ENCODE measurements around the gene NRXN2. TPM values are rescaled to one million over a fixed set of nuclear protein-coding genes. Genes with fewer than 3 reads are reported as not detected.

Gene NRXN2
- total and polyA plus RNA-seq, 2 of the 13 experiments (the other 11 are each of a cell fraction or from before 2014, with no cell fraction given): not detected

DNA sequence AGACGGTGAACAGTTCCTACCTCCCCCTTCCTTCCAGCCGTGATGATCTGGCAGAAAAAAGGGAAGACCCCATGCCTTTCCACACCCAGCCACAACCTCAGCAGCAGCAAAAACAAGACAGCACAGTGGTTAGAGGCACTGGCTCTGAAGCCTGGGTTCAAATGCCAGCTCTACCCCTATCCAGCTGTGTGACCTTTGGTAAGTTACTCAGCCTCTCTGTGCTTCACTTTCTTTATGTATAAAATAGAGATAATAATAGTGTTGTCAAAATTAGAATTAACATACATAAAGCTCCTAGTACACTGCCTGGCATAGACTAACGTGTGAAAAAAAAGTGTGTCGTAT, 4.2 kb downstream of the NRXN2 start:
- H3K4me2 ChIP-seq (ENCODE audit: low read depth, low read length): no peak overlapping the region
- no peak overlapping the region for H3K4me3 ChIP-seq (replicated peaks in 1 of 3; ENCODE audit: insufficient read depth in 1 of 3, low read depth in 2 of 3, low read length in 3 of 3)
- FAIRE-seq (no peak), ATAC-seq (no peak), DNase-seq (ENCODE audit: low spot score) (no peak)
- intact Hi-C loops (cut with micrococcal nuclease; ENCODE audit: unreplicated experiment) (no loop called here), in situ Hi-C loops (cut with HindIII; ENCODE audit: extremely low pct_ligation_motif_present, low pct_unique_long_range_greater_than_20kb) (no loop called here)
- POLR2A ChIA-PET: no interaction called here
- no peaks in the 10 kb centered on the region for H3K9me3 ChIP-seq (ENCODE audit: low read length)
- no peak overlapping the region for H3K27ac ChIP-seq (ENCODE audit: extremely low read length, insufficient read depth, low read length)
- WGBS (ENCODE audit: low lambda C conversion rate): 16% methylated on average over 4 of the region's 4 CpGs
- peaks cover 7 to 76% of the 10 kb centered on the region in 2 experiments; a peak in 4 of 5 replicates for H3K27me3 ChIP-seq (ENCODE audit: control insufficient read depth in 1 of 2, insufficient read depth in 2 of 2, low read length in 2 of 2)
- no peaks in the 10 kb centered on the region for H4K20me1 ChIP-seq (ENCODE audit: insufficient read depth, low read length)
- peaks cover 5% of the 10 kb centered on the region for H3K4me1 ChIP-seq (ENCODE audit: insufficient read depth, low read length)
- TF ChIP-seq NR1H2 (CRISPR knock-in tag; IDR thresholded peaks at IDR 0.05; ENCODE audit: borderline replicate concordance, low read depth) (no peak), ZNF510 (CRISPR knock-in tag; IDR thresholded peaks at IDR 0.05; ENCODE audit: low read depth) (no peak), ZNF768 (CRISPR knock-in tag; IDR thresholded peaks at IDR 0.05) (peak; percentile 83), KMT2B (CRISPR knock-in tag; IDR thresholded peaks at IDR 0.05) (no peak), ZNF556 (CRISPR knock-in tag; IDR thresholded peaks at IDR 0.05; ENCODE audit: borderline replicate concordance) (no peak)
- no peaks in the 10 kb centered on the region for H3K79me2 ChIP-seq (ENCODE audit: insufficient read depth, low read length)
- BruUV-seq (replicated peaks): no TSS peak
- no peak overlapping the region for H2AFZ ChIP-seq (ENCODE audit: low read length)
- H3K9ac ChIP-seq (ENCODE audit: insufficient read depth, low read depth, low read length): no peak overlapping the region
- no peaks in the 10 kb centered on the region for H3K36me3 ChIP-seq (replicated peaks in 1 of 2; ENCODE audit: control insufficient read depth in 1 of 2, insufficient read depth in 2 of 2, low read length in 2 of 2)
- CTCF ChIA-PET (ENCODE audit: low intra/inter-chr PET ratio, low total read pairs): no interaction called here

DNA sequence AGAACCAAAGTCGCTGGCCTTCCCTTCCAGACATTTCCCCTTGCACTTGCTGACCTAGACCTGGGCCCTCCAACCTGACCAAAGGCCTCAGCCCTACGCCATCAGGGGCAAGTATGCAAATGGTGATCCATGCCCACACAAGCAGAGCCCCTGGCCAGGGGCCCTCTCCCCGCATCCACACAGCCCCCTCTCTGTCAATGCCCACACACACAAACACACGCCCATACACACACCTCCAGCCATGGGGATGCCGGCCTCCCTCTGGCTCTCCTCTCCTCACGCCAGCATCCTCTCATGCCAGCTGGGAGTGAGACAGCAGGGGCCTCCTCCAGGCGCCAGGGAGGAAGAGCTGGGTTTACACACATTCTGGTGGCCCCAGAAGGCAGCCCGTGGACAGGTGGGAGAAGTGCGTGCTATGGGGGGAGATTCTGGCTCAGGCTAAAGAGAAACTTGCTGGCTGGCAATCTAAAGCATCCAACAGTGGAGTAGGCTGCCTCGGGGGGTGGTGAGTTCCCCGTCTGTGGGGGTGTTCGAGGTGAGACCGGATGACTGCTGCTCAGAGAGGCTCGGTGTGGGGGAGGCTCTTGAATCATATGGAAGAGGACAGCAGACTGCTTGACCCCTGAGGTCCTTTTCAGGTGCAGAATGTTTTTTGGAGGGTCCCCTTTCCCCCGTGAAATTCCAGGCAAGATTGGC, 4.8 kb downstream of the NRXN2 start:
- TF ChIP-seq, protein P1, sequence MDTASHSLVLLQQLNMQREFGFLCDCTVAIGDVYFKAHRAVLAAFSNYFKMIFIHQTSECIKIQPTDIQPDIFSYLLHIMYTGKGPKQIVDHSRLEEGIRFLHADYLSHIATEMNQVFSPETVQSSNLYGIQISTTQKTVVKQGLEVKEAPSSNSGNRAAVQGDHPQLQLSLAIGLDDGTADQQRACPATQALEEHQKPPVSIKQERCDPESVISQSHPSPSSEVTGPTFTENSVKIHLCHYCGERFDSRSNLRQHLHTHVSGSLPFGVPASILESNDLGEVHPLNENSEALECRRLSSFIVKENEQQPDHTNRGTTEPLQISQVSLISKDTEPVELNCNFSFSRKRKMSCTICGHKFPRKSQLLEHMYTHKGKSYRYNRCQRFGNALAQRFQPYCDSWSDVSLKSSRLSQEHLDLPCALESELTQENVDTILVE (CRISPR knock-in tag; IDR thresholded peaks at IDR 0.05): no peak
- TF ChIP-seq ZNF431 (CRISPR knock-in tag; IDR thresholded peaks at IDR 0.05; ENCODE audit: borderline replicate concordance, low read depth): no peak
- no peak for TF ChIP-seq CBX1 (IDR thresholded peaks at IDR 0.05; ENCODE audit: low read depth)
- no peak for TF ChIP-seq ZNF773 (CRISPR knock-in tag; IDR thresholded peaks at IDR 0.05; ENCODE audit: borderline replicate concordance)
- no peak for TF ChIP-seq ZNF782 (CRISPR knock-in tag; IDR thresholded peaks at IDR 0.05; ENCODE audit: borderline replicate concordance)
- no peak for TF ChIP-seq ONECUT2 (CRISPR knock-in tag; IDR thresholded peaks at IDR 0.05)
- BruUV-seq (replicated peaks): no TSS peak
- Histone ChIP-seq H3K27ac (ENCODE audit: extremely low read length, insufficient read depth, low read length) (no peak overlapping the region), H3K79me2 (ENCODE audit: insufficient read depth, low read length) (no peaks in the 10 kb centered on the region), H3K4me3 (replicated peaks in 1 of 3; ENCODE audit: insufficient read depth in 1 of 3, low read depth in 2 of 3, low read length in 3 of 3) (no peak overlapping the region), H3K4me2 (ENCODE audit: low read depth, low read length) (no peak overlapping the region), H3K36me3 (replicated peaks in 1 of 2; ENCODE audit: control insufficient read depth in 1 of 2, insufficient read depth in 2 of 2, low read length in 2 of 2) (no peaks in the 10 kb centered on the region), H3K9ac (ENCODE audit: insufficient read depth, low read depth, low read length) (no peak overlapping the region), H2AFZ (ENCODE audit: low read length) (no peak overlapping the region), H3K27me3 (ENCODE audit: control insufficient read depth in 1 of 2, insufficient read depth in 2 of 2, low read length in 2 of 2) (peaks cover 7 to 77% of the 10 kb centered on the region in 2 experiments; a peak in 4 of 5 replicates), H3K4me1 (ENCODE audit: insufficient read depth, low read length) (no peaks in the 10 kb centered on the region), H4K20me1 (ENCODE audit: insufficient read depth, low read length) (no peaks in the 10 kb centered on the region), H3K9me3 (ENCODE audit: low read length) (no peaks in the 10 kb centered on the region)
- DNase-seq (ENCODE audit: low spot score): no peak
- WGBS (ENCODE audit: low lambda C conversion rate): 7% methylated on average over 12 of the region's 15 CpGs
- no peak for ATAC-seq
- ChIA-PET POLR2A (no interaction called here), CTCF (ENCODE audit: low intra/inter-chr PET ratio, low total read pairs) (no interaction called here)
- FAIRE-seq: no peak
- in situ Hi-C loops (cut with HindIII; ENCODE audit: extremely low pct_ligation_motif_present, low pct_unique_long_range_greater_than_20kb): no loop called here
- intact Hi-C loops (cut with micrococcal nuclease; ENCODE audit: unreplicated experiment): no loop called here
